GM21619 (cell line): Measurements from ENCODE around the gene TBCC.
A peak's percentile ranks its signal among the peaks of the same experiment; 100 is the strongest.

ENCODE experiments used
- ATAC-seq: cut with Tn5 transposase; IDR thresholded peaks from one replicate; pipeline ENCODE4 v1.9.1; 2021; ENCODE audit not compliant: unreplicated experiment

The TBCC gene, protein sequence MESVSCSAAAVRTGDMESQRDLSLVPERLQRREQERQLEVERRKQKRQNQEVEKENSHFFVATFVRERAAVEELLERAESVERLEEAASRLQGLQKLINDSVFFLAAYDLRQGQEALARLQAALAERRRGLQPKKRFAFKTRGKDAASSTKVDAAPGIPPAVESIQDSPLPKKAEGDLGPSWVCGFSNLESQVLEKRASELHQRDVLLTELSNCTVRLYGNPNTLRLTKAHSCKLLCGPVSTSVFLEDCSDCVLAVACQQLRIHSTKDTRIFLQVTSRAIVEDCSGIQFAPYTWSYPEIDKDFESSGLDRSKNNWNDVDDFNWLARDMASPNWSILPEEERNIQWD

DNA sequence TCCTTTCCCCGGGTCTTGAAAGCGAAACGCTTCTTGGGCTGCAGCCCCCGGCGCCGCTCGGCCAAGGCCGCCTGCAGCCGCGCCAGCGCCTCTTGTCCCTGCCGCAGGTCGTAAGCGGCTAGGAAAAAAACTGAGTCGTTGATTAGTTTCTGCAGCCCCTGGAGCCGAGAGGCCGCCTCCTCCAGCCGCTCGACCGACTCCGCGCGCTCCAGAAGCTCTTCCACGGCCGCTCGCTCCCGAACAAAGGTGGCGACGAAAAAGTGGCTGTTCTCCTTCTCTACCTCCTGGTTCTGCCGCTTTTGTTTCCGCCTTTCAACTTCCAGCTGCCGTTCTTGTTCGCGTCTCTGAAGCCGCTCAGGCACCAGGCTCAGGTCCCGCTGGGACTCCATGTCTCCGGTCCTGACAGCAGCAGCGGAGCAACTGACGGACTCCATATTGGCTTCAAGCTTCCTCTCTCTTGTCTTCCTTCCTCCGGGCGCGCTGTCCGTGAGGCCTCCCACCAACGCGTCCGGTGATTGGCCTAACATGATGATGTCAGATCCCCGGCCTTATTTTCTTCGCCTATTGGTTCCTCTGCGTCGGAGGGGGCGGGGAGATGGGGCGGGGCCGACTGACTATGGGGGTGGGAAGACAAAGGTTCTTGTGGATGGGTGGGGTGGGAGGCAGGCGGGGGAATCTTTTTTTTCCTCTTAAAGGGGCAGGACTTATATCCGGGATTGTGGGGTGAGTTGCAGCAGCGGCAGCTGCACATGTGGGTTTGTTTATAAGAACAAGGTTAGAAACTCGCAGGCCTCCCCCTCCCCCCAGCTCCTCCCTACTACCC lies at the start of gene TBCC:
Gene TBCC (minus strand): TSS at position 464 of the 823 bp plus-strand sequence. CDS start 30 bp downstream, at position 434.
- ATAC-seq: peak; percentile 74

DNA sequence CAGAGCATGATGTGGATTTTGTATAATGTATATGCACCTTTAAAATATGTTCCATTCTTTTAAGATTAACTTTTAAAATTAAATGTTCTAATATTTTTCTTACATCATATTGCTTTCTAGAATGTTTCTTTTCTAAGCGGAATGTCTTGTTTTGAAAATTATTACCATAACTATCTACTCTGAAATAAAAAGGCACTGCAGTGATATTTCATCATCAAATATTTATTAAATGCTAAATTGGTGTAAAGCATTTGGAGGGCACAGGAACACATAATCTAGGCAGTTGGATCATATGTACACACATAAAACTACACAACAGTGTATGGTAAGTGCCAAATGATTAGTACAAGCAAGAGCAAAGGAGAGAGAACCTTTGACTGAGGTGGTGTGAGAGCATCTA lies 49.7 kb upstream of the TBCC start:
- ATAC-seq: no peak

DNA sequence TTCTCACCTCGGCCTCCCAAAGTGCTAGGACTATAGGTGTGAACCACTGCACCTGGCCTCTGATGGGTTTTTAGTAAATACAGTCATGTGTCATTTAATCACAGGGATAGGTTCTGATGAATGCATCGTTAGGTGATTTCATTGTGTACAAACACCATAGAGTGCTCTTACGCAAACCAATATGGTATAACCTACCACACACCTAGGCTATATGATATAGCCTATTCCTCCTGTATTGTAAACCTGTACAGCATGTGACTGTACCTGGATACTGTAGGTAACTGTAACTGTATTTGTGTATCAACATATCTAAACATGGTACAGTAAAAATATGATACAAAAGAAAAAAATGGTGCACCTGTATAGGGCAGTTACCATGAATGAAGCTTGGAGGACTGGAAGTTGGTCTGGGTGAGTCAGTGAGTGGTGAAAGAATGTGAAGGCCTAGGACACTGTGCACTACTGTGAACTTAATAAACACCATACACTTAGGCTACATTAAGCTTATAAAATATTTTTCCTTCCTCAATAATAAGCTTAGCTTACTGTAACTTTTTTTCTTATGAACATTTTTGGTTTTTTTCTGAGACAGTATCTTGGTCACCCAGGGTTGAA lies 45.9 kb upstream of the TBCC start:
- no peak for ATAC-seq

DNA sequence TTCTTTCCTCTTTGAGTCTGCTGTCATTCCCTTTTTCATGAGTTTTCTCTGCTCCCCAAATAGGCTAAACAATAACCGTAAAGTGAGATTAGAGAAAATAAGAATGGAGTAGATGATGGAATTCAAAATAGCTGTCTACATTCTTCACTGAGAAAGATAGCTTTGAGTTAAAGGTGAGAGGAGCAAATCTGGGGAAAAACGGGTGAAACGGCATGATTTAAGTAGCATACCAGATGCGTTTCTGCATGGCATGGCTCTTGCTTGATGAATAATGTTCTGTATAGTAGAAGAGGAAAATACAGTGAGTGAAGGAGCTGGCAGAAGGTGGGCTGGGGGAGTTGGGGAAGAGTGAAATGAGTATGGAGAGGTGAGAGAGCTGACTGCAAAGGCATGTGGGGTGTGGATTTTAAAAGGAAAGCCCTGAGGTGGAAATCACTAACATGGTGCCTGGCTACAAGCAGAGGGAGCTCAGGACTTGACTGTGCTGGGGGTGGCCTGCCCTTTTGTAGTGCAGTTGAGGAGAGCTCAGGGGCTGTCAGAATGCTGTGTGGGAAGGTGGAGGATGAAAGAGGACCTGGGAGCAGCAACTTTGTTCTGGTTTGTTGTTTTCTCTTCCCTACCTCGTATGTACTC lies 44.8 kb upstream of the TBCC start:
- ATAC-seq: no peak

DNA sequence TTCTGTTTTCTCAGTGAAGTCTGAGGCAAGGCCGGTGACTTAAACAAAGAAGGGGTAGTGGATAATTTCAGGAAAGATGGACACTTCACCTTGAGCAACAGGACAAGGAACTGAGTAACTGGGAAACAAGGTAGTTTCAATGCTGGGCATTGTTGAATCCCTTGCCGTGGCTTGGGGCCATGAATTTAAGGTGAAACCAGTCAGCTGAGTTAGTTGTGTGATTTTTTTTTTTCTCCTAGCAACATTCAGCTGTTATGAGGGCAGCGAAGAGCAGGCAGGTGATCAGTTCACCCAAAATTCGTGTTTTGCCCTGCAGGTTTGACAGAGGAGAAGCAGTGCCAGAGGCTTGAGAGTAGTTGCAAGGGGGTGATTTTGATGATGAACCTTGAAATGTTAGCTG lies 42.8 kb upstream of the TBCC start:
- ATAC-seq: no peak

DNA sequence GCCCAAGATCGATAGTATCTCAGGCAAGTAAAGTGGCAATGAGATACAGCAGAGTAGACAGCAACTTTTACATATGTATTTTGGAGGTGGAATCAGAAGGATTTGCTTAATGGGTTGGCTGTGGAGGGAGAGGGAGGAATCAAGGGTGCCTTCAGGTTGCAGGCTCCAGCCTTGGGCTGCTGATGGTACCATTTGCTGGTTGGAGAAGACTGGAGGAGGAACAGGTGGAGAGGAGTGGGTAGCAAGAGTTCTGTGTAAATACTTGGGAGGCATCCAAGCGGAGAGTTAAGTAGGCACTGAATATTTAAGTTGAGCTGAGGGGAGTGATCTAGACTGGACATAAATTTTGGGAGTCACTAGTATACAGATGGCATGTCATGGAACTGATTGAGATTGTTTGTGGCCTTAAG lies 41.2 kb upstream of the TBCC start:
- no peak for ATAC-seq

DNA sequence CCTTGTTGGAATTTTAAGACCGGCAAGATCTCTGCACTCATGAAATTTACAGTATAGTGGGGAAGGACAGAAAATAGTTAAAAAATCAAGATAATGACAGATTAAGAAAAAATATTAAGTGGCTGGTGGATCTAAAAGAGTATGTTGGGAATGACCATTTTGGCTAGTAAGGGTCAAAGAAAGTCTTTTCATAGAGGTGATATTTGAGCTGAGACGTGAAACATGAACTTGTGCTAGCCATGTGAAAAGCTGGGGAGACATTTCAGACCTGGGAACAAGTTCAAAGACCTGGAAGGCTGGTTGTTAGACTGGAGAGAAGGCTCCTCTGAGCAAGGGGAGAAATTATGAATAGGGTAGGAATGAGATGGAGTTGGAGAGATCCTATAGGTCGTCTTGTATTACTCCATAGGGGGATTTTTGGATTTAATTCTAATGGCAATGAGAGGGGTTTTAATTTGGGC lies 40.7 kb upstream of the TBCC start:
- no peak for ATAC-seq

DNA sequence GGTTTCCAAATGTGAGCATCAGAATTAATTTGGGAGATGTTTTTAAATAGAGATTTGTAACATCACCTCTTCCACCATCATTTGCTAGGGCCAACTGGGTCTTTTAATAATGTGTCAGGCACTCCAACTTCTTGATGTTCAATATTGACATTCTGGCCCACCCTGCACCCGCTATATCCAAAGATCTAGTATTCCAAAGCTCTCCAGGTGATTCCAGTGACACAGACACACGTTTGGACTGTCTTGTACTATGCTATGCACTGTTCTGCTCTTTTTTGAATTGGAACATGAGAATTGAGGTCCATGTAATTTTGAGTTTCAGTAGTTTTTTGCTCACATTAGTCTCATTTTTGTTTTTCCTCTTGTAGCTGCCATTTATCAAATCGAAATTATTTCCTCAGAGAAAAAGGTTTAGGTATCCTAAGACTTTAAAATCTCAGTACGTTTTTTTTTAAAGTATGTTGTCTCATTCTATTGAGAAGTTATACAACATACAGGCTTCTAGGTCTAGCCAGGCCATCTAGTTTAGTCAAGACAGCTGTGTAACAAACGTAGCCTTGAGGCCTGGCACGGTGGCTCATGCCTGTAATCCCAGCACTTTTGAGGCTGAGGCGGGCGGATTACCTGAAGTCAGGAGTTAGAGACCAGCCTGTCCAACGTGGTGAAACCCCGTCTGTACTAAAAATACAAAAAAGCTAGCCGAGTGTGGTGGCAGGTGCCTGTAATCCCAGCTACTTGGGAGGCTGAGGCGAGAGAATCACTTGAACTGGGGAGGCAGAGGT lies 39.0 kb upstream of the TBCC start:
- no peak for ATAC-seq

DNA sequence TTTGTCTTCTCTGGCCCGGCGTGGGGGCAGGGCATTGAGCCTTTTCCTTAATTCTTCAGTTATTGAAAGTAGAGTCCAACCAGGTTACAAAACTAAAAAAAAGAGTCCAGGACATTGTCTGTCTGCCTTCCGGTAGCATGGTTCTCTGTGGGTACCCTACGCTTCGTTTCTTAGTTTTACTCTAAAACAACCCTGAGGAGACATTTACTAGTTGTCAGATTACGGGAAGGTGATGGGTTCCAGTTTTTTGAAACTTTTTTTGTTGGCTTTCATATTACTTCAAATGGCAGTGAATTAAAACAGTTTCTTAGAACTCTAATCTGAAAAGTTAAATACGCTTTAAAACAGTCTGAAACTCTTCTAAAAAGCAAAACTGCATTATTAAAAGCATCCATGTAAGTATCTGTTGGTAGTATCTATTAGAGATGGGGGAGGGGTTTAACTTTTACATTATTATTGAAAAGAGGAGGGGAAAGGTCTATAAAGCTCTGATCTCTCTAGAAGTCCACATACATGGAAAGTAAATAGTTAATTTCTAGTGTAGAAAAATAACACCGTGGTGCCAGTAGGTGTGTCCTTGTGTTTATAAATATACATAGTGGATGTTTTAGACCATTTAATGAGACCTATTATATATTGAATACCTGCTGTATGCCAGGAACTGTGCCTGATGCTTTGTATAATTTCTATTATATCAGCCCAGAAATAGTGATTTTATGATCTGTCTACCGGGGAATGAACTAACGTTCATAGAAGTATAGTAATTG lies 38.2 kb upstream of the TBCC start:
- no peak for ATAC-seq

DNA sequence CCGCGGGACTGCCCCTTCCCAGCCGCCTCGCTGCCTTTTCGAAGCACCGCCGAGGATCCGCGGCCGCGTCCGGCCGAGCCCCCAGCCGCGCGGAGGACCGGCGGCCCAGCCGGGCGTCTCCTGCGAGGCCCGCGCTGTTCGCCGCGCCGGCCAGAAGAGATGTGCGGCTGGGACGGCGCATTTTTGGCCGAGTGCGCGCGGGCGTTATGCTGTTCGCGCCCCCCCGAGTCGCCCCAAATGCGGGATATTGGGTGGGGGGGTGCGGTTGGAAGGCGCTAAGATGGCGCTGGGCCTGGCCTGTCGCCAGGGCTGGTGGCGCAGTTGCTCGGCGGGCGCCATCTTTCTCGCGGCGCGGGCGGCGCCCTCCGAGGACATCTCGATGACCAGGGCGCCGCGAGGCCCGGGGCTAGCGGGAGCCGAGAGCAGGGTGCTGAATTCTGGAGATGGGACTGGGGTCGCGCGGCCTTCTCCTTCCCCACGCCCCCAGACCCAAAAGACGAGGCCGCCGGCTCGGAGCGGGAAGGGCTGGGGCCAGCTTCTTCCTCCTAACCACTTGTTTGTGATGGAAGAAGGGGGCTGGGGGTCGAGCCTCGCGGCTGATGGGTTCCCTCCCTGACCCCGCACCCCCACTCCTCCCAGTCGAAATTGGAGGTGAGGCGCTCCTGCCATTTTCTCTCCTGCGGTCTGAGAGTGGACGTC lies 37.4 kb upstream of the TBCC start:
- peak; percentile 40 for ATAC-seq

DNA sequence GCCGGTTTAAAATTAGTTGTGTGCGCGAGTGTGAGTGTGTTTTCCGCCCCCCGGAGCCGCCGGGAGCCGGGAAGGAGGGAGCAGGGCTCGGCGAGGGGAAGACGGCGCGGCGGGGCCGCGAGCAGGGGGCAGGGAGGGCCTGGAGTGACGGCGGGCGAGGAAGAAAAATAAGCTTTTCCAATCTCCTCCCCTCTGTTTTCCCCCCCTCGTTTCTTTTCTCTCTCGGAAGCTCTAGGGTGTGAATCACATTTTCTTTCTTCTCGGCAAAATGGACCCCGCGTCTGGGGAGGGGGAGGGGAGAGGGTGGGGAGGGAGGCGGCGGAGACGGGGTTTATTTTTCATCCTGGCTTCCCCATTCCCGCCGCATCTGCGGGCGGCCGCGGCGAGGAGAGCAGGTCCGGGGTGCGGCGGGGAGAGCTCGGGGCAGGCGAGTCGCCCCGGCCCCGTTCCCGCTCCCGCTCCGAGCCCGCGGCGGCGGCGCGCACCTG lies 36.8 kb upstream of the TBCC start:
- ATAC-seq: peak; percentile 15

DNA sequence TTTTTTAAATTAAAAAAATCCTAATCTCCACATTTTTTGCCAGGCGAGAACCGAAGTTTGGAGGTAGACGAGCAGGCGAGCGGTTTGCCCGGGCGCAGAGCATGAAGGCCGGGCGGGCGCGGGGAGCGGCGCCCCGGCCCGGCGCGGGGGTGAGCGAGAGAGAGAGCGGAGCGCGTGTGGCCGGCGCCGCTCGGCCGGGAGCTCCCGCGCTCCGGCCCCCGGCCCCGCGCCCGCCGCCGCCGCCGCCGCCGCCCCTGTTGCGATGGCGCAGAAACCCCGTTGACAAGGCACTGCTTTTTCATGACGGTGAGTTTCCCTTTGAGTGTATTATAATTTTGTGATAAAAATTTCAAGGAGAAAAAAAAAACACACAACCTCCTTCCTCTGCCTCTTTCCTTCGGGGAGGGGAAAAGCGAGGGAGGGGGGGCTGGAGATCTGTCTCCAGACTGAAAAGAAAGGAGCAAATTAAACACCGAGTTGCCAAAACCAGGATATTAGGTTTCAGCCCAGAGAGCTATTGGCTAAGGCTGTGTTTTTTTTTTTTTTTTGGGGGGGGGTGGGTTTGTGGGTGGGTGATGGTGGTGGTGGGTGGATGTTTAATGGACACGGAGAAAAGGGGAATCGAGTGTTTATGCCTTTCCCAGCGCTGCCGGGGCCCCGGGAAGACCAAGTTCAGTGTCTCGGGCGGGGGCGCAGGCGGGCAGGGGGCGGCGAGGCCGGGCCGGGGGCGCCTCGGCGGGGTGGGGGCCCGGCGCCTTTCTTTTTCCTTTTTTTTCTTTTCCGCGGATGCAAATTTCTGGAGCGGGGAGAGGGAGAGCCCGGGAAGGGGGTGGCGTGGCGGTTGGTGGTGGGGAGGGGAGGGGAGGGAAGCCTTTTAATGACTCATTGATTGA lies 36.1 kb upstream of the TBCC start, which contains the start of gene BICRAL:
Gene BICRAL (plus strand): TSS at position 257 of the 893 bp plus-strand sequence. CDS start 39,971 bp downstream, outside the sequence.
- ATAC-seq: no peak

DNA sequence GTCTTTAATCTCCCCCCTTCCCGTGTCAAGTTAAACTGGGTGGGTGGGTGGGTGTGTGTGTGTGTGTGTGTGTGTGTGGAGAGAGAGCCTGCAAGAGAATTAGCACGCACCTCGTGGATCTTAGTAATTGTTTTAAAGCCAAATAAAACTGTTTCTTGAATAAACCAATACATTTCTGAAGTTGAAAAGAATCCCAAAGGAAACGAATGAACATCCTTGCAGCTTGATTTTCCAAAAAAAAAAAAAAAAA lies 35.6 kb upstream of the TBCC start:
- ATAC-seq: no peak

DNA sequence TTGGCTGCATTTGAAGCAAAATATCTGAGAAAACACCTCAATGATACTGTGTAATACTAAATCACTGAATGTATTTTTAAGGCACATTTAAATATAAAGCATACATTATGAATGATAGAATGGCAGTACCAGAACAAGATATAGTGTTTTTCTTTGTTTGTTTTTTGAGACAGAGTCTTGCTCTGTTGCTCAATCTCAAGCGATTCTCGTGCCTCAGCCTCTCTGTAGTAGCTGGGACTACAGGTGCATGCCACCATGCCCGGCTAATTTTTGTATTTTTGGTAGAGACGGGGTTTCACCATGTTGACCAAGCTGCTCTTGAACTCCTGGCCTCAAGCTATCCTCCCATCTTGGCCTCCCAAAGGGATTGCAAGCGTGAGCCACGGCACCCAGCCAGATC lies 33.6 kb upstream of the TBCC start:
- no peak for ATAC-seq

DNA sequence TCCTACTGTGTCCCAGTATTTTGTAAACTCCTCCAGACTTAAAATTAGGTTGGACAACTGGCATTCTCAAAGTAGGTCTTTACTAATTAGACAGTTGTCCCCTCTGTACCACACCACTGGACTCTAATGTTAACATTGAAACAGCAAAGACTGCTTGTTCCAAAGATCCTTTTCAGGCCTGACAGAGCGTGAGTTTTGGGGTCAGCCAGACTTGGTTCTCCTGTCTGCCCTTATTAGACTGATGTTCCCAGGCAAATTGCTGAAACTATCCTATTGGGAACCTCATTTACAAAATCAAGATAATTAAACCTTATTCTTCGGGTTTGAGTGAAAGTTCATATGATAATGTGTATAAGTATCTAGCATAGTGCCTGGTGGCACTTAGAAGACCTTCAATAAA lies 32.2 kb upstream of the TBCC start:
- ATAC-seq: no peak

DNA sequence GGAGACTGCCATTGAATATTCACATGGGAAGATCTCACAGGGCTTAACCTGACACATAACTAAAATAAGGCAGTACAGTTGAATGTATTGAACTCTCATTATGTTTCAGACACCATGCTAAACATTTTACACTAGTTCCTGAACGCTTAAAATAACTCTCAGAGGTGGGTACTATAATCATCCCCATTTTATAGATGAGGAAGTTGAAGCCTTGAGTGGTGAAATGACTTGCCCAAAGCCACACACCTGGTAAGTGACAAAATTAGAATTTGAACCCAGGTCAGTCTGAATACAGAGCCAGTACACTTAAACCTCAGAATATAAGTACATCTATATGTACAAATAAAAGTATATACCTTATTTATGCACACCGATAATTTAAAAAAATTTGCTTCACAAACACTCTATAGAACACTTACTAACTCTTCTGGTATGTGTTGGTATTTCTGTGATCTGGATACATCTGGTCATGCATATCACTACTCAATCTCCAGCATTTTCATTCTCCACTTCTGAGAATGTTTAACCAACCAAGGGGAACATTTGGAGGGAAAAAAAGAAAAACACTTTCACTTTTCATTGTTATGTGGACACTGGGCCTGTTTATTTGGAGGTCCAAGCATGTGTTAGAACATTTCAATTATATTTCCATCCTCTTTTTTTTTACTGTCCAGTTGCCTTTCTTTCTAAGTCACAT lies 31.4 kb upstream of the TBCC start:
- peak; percentile 27 for ATAC-seq

DNA sequence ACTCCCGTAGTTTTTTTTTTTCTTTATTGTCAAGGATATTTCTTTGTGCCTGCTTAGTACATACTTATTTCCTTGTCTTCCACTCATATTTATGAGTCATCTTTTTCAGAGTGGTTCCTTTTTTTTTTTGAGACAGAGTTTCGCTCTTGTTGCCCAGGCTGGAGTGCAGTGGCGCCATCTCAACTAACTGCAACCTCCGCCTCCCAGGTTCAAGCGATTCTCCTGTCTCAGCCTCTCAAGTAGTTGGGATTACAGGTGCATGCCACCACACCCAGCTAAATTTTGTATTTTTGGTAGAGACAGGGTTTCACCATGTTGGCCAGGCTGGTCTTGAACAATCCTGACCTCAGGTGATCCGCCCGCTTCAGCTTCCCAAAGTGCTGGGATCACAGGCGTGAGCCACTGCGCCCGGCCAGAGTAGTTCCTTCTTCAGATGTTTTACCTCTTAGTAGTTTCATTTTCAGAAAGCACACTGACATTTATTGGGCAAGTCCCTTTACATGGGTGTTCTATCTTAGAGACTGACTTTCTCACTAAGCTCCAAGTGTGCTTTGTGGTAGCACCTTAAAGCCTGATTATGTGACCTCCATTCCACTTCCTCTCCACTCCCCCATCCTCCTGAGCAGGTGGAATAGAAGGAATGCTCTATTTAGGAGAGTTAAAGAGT lies 29.1 kb upstream of the TBCC start:
- peak; percentile 44 for ATAC-seq
